Calu3 (cell line): ENCODE measurements around the gene ITPKB. TPM values are rescaled to one million over a fixed set of nuclear protein-coding genes. Genes with fewer than 3 reads are reported as not detected.

Experiments used
- BruUV-seq: library from RNA; stranded (reverse); fragments of 400-500 nt; replicated peaks from 2 replicates; lab custom pipeline; 2021; lab: Mats Ljungman, UMichigan
- CTCF ChIA-PET: fragments of 300-600 bp; sonication (Branson Sonifier 250); formaldehyde crosslinking; loops from one replicate; lab custom pipeline; 2022; ENCODE audit warnings: antibody characterized with exemption; lab: Charles Lee
- DNase-seq: peaks from one replicate; pipeline ENCODE4 v3.0.0; 2022
- H3K27ac Mint-ChIP-seq: one replicate; pipeline ENCODE4 v1.8.0; 2022; ENCODE audit warnings: mixed read lengths; ENCODE audit not compliant: unreplicated experiment
- H3K27me3 Mint-ChIP-seq: one replicate; pipeline ENCODE4 v1.8.0; 2022; ENCODE audit warnings: mixed read lengths; ENCODE audit not compliant: unreplicated experiment
- H3K36me3 Mint-ChIP-seq: one replicate; pipeline ENCODE4 v1.8.0; 2022; ENCODE audit warnings: mild to moderate bottlenecking, moderate library complexity, mixed read lengths; ENCODE audit not compliant: insufficient read depth, unreplicated experiment
- H3K4me1 Mint-ChIP-seq: one replicate; pipeline ENCODE4 v1.8.0; 2022; ENCODE audit warnings: mild to moderate bottlenecking, low read depth, mixed read lengths; ENCODE audit not compliant: unreplicated experiment
- H3K4me3 Mint-ChIP-seq: one replicate; pipeline ENCODE4 v1.8.0; 2022; ENCODE audit warnings: mild to moderate bottlenecking, low read depth, moderate library complexity, mixed read lengths; ENCODE audit not compliant: unreplicated experiment
- H3K9me3 Mint-ChIP-seq: one replicate; pipeline ENCODE4 v1.8.0; 2022; ENCODE audit warnings: low read depth, mixed read lengths; ENCODE audit not compliant: unreplicated experiment
- intact Hi-C: fragments of 100-400 bp; cut with micrococcal nuclease; formaldehyde crosslinking; loops from one replicate; pipeline ENCODE4 v1.10.0; 2022; ENCODE audit not compliant: unreplicated experiment
- total RNA-seq: library from RNA; stranded (reverse); gene quantifications from 2 replicates; pipeline ENCODE4 v1.2.3, GENCODE V29; 2022
- TF ChIP-seq, protein P1 (sequence below): fragments of 200-600 bp; IDR thresholded peaks from one replicate; pipeline ENCODE4 v1.8.0; 2022; ENCODE audit warnings: antibody characterized with exemption; ENCODE audit not compliant: unreplicated experiment

Gene ITPKB
- total RNA-seq, 1 experiment from 2014 or later, result 11.8 TPM

DNA sequence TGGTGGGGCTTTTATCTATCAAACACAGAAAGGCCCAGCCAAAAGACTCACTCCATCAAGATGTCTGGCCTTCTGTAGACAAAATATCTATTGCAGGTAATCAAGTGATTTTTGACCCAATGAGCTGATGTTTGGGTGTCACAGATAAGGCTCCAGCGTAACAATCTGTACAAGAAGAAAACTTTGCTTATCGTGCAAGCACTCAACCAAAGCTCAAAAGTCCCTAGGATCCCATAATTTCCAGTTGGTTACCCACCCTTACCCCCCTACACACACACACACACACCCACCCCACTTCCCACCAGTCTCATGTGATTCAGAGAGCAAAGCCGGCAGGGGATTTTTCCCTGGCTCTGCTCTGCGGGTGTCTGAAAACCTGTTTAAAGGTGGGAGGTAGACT lies 5.8 kb downstream of the ITPKB start:
- Mint-ChIP-seq H3K4me1 (peaks cover 9% of the 10 kb centered on the region), H3K4me3 (no peak overlapping the region), H3K9me3 (no peaks in the 10 kb centered on the region), H3K27ac (no peak overlapping the region), H3K27me3 (no peaks in the 10 kb centered on the region), H3K36me3 (peaks cover 8% of the 10 kb centered on the region)
- CTCF ChIA-PET, result no interaction called here
- DNase-seq, result no peak
- intact Hi-C loops, result no loop called here
- TF ChIP-seq, protein P1, sequence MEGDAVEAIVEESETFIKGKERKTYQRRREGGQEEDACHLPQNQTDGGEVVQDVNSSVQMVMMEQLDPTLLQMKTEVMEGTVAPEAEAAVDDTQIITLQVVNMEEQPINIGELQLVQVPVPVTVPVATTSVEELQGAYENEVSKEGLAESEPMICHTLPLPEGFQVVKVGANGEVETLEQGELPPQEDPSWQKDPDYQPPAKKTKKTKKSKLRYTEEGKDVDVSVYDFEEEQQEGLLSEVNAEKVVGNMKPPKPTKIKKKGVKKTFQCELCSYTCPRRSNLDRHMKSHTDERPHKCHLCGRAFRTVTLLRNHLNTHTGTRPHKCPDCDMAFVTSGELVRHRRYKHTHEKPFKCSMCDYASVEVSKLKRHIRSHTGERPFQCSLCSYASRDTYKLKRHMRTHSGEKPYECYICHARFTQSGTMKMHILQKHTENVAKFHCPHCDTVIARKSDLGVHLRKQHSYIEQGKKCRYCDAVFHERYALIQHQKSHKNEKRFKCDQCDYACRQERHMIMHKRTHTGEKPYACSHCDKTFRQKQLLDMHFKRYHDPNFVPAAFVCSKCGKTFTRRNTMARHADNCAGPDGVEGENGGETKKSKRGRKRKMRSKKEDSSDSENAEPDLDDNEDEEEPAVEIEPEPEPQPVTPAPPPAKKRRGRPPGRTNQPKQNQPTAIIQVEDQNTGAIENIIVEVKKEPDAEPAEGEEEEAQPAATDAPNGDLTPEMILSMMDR, result no peak
- BruUV-seq, result no TSS peak

DNA sequence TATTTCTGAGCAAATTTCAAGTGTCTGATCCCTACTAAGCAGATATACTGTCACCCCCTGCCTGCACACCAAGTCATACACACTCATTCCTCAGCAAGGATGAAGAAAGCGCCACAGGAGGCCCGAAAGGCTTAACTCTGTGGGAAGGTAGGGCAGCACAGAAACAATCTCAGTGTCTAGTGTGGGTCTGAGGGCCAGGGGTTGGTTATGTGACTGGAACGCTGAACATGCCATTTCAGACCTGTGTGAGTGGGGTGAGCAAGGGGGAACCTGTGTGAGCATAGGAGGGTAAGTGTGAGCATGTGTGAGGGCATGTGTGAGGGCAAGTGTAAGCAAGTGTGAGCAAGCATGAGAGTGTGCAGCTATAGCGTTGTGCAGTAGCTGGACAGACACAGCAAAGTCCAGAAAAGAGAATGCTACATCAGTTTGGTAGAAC lies 6.2 kb downstream of the ITPKB start:
- TF ChIP-seq, protein P1, result no peak
- no peaks in the 10 kb centered on the region for H3K27me3 Mint-ChIP-seq
- H3K4me3 Mint-ChIP-seq, result no peak overlapping the region
- intact Hi-C loops, result no loop called here
- CTCF ChIA-PET, result no interaction called here
- H3K36me3 Mint-ChIP-seq, result peaks cover 4% of the 10 kb centered on the region
- H3K4me1 Mint-ChIP-seq, result peaks cover 9% of the 10 kb centered on the region
- H3K9me3 Mint-ChIP-seq, result no peaks in the 10 kb centered on the region
- DNase-seq, result no peak
- no peak overlapping the region for H3K27ac Mint-ChIP-seq
- no TSS peak for BruUV-seq

DNA sequence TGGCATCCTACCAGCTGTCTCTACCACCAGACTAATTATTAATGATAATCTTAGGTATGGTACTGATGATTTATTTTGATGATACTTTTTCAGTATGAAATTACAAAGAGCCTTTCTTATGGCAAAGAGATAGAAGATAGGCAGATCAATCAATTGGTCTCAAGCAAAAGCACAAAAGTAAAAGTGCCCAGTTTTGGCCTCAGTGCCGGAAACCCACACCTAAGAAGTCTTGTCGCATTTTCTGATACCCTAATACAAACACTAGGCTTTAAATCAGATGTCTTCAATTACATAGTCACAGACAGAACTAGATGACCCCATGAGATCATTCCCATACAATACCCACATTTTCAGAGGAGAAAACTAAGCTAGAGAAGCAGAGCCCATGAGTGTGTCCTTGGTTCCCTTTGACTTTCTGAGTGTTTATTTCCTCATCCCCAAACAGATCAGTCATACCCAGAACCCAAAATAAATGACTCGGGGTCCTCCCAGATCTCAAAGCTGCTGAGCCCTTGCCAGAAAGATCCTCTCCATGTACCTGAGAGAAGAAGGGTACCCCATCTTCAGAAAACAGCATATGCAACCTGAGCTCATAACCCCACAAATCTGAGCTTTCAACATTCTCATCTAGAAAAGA lies 7.7 kb downstream of the ITPKB start:
- Mint-ChIP-seq H3K4me1 (peaks cover 9% of the 10 kb centered on the region), H3K36me3 (no peaks in the 10 kb centered on the region), H3K4me3 (no peak overlapping the region), H3K27me3 (no peaks in the 10 kb centered on the region), H3K27ac (no peak overlapping the region), H3K9me3 (no peaks in the 10 kb centered on the region)
- CTCF ChIA-PET, result interaction anchor here (1.3 kb wide), 1 partner anchor 12 kb away, joined by 3 read pairs; no protein-coding TSS in a partner anchor
- no TSS peak for BruUV-seq
- intact Hi-C loops, result no loop called here
- TF ChIP-seq, protein P1, result no peak
- DNase-seq, result no peak

DNA sequence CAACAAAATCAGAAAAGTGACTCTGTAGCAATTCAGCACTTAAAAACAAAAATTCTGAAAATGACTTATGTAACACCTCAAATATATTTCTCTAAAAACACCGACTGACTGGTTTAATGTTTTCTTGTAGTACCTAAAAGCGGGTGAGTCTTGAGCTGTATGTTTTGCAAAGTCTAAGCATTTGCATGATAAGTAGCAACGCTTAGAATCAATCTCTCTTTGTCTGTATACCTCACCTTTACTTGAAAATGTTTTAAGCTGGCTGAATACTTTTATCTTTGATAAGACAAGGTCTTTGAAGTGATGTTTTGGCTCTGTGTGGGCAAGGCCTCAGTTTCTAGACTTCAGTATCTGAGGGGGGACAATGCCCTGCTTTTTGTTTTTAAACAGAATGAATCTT lies 8.2 kb downstream of the ITPKB start:
- intact Hi-C loops, result no loop called here
- Mint-ChIP-seq H3K27ac (no peak overlapping the region), H3K27me3 (no peaks in the 10 kb centered on the region), H3K4me3 (no peak overlapping the region), H3K4me1 (peaks cover 9% of the 10 kb centered on the region), H3K36me3 (no peaks in the 10 kb centered on the region), H3K9me3 (no peaks in the 10 kb centered on the region)
- DNase-seq, result no peak
- no TSS peak for BruUV-seq
- TF ChIP-seq, protein P1, result no peak
- CTCF ChIA-PET, result interaction anchor here (1.3 kb wide), 1 partner anchor 11 kb away, joined by 3 read pairs; no protein-coding TSS in a partner anchor
